BJ (cell line): Measurements from ENCODE around the gene FRMD4A. TPM values are rescaled to one million over a fixed set of nuclear protein-coding genes. Genes with fewer than 3 reads are reported as not detected.

ENCODE experiments used
- CTCF ChIA-PET: fragments of 350-600 bp; formaldehyde crosslinking; extraction: SDS; loops from one replicate; lab custom pipeline; 2021; ENCODE audit warnings: antibody characterized with exemption, inconsistent platforms; lab: Yijun Ruan, JAX
- POLR2A ChIA-PET: fragments of 300-600 bp; sonication (Branson Sonifier 250); formaldehyde crosslinking; extraction: SDS; loops from one replicate; lab custom pipeline; 2021; ENCODE audit warnings: antibody characterized with exemption; lab: Charles Lee
- DNase-seq: peaks from one replicate; pipeline ENCODE4 v3.0.0-alpha.2; 2011; ENCODE audit warnings: low read depth
- H3K27me3 ChIP-seq: 2 replicates; pipeline ENCODE4 v1.6.0; 2011; ENCODE audit warnings: low read length; ENCODE audit not compliant: control insufficient read depth, insufficient read depth
- H3K36me3 ChIP-seq: 2 replicates; pipeline ENCODE4 v1.5.1; 2011; ENCODE audit warnings: low read length; ENCODE audit not compliant: control insufficient read depth, insufficient read depth
- H3K4me3 ChIP-seq: 2 replicates; pipeline ENCODE4 v1.5.1; 2011; ENCODE audit warnings: low read depth, mild to moderate bottlenecking, control low read depth, low read length
- CTCF ChIP-seq: IDR thresholded peaks from 2 replicates; pipeline ENCODE4 v1.5.1; 2011; ENCODE audit warnings: low read depth, mild to moderate bottlenecking, control low read depth, inconsistent platforms, low read length, moderate library complexity; ENCODE audit not compliant: insufficient read depth
- polyA plus RNA-seq: library from polyadenylated mRNA; depleted of rRNA; stranded (reverse); fragments of >200 nt; gene quantifications from 2 replicates; pipeline ENCODE4 v1.2.3, GENCODE V29; 2011

The FRMD4A gene
- polyA plus RNA-seq, 1 experiment: 31.6 TPM

- TF ChIP-seq CTCF: no peak
These were observed 241.0 kb downstream of the FRMD4A start for GRCh38 chr10:14089556-14090292.

GRCh38 chr10:14087566-14087965 is 243.2 kb downstream of the FRMD4A start:
- TF ChIP-seq CTCF: no peak
- POLR2A ChIA-PET: no interaction called here
- no peaks in the 10 kb centered on the region for H3K27me3 ChIP-seq
- H3K4me3 ChIP-seq: no peak overlapping the region
- H3K36me3 ChIP-seq: no peaks in the 10 kb centered on the region
- DNase-seq: no peak
- CTCF ChIA-PET: no interaction called here

More at GRCh38 chr10:14089556-14090292, 241.0 kb downstream of the FRMD4A start:
- H3K27me3 ChIP-seq: no peaks in the 10 kb centered on the region
- POLR2A ChIA-PET: no interaction called here
- CTCF ChIA-PET: no interaction called here
- H3K4me3 ChIP-seq: no peak overlapping the region
- no peaks in the 10 kb centered on the region for H3K36me3 ChIP-seq
- no peak for DNase-seq

GRCh38 chr10:14086596-14086995 is 244.1 kb downstream of the FRMD4A start:
- ChIA-PET CTCF (interaction anchor here (1.1 to 1.6 kb wide), 3 partner anchors 9 to 427 kb away, joined by 3 to 6 read pairs (median 3); no protein-coding TSS in a partner anchor), POLR2A (no interaction called here)
- Histone ChIP-seq H3K36me3 (no peaks in the 10 kb centered on the region), H3K27me3 (no peaks in the 10 kb centered on the region), H3K4me3 (no peak overlapping the region)
- no peak for DNase-seq
- TF ChIP-seq CTCF: no peak

- ChIA-PET POLR2A (no interaction called here), CTCF (interaction anchor here (0.7 to 1.3 kb wide), 2 partner anchors 12 to 394 kb away, joined by 3 read pairs; no protein-coding TSS in a partner anchor)
These were observed 245.8 kb downstream of the FRMD4A start for GRCh38 chr10:14084875-14085274.

GRCh38 chr10:14080795-14081194 is 249.9 kb downstream of the FRMD4A start:
- TF ChIP-seq CTCF: no peak
- H3K4me3 ChIP-seq: no peak overlapping the region
- ChIA-PET POLR2A (no interaction called here), CTCF (no interaction called here)
- DNase-seq: no peak
- no peaks in the 10 kb centered on the region for H3K27me3 ChIP-seq
- no peaks in the 10 kb centered on the region for H3K36me3 ChIP-seq

More at GRCh38 chr10:14084875-14085274, 245.8 kb downstream of the FRMD4A start:
- no peak overlapping the region for H3K4me3 ChIP-seq
- no peak for DNase-seq
- no peaks in the 10 kb centered on the region for H3K27me3 ChIP-seq
- TF ChIP-seq CTCF: no peak
- no peaks in the 10 kb centered on the region for H3K36me3 ChIP-seq
